GM19397 (cell line): ENCODE data around the gene MMP24.
"Not testable (repeated sequence)": the region's sequence is repeated elsewhere in the genome, so short reads cannot be mapped to it uniquely, and the experiment has no call there.

Source experiments
- ATAC-seq: cut with Tn5 transposase; IDR thresholded peaks from one replicate; pipeline ENCODE4 v1.9.1; 2021; ENCODE audit warnings: mild to moderate bottlenecking, moderate library complexity; ENCODE audit not compliant: unreplicated experiment

The MMP24 gene

DNA sequence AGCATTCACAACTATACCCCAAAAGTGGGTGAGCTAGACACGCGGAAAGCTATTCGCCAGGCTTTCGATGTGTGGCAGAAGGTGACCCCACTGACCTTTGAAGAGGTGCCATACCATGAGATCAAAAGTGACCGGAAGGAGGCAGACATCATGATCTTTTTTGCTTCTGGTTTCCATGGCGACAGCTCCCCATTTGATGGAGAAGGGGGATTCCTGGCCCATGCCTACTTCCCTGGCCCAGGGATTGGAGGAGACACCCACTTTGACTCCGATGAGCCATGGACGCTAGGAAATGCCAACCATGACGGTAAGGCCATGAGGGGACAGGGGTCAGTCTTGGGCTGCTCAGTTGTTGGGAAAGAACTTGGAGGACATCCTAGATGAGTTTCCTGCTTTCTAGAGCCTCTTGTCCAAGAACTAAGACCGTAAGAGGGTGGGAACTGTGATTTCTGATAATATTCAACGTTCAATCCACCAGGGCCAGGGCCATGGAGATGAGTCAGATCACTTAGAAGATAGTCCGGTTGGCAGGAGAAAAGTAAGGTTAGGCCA lies 28.0 kb downstream of the MMP24 start:
- ATAC-seq: no peak

- ATAC-seq: no peak
Measured at GRCh38 chr20:35257175-35257909, 30.9 kb downstream of the MMP24 start.

DNA sequence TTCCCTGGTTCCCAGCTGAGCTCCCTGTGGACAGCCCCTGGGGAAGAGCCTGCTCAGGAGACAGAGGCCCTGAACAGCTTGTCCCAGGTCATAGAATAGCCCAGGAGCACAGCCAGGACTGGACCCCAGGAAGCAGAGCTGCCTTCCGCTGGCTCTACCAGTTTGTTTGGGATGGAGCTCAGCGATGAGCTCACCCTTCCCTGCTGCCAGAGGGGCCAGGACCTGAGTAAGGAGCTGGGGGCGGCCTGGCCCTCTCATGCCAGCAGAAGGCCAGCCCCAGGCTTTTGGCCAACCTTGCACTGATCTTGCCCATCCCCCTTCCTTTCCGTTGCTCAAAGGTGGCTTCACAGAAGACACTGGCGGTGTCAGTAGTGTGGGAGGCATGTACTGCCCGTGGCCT lies 33.9 kb downstream of the MMP24 start:
- ATAC-seq: no peak

- ATAC-seq: not testable (repeated sequence)
Measured at GRCh38 chr20:35262321-35262720, 35.8 kb downstream of the MMP24 start.

GRCh38 chr20:35262731-35263531 lies 36.4 kb downstream of the MMP24 start:
- not testable (repeated sequence) for ATAC-seq

DNA sequence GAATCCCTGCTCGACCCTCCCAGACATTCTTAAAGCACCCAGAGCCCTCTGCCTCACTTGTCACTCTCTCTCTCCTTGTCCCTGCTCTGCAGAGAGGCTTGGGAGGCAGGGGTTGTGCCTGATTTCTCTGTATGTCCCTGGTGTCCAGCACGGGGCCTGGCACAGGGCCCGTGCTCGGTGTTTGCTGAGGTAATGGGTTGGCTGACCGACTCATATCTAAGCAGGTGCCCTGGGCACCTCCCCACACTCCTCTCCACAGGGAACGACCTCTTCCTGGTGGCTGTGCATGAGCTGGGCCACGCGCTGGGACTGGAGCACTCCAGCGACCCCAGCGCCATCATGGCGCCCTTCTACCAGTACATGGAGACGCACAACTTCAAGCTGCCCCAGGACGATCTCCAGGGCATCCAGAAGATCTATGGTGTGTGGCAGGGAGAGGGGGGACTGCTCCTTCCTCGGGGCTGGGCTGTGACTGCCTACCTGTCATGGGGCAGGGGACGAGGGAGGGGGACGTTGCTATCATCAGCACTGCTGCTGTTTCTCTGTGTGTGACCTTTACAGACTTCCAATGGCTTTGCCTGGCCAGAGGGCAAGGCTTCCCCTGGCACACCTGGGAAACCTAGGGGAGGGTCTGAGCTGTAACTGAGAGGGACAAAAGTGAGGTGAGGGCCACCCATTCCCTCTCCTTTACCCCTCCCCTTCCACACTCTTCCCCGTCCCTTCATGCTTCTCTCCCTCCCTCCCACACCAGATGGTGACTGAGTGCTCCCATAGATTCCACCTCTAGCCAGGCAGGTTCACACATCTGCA lies 37.2 kb downstream of the MMP24 start:
- no peak for ATAC-seq

DNA sequence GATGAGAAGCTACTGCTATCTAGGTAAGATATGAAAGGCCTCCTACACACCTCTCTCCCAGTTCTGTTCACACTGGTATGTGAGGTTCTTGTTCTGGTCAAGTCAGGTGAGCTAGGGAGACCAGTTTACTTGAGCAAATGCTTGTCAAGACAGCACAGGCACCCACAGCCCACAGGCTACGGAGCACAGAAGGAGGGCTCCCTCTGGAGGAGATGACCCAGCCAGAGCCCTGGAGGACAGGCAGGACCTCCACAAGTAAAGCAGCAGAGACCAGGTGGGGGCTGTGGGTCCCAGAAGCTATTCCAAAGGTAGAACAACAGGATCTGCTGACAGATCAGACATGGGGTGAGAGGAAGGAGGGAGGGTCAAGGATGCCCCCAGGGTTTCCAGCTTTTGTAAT lies 38.3 kb downstream of the MMP24 start:
- no peak for ATAC-seq

DNA sequence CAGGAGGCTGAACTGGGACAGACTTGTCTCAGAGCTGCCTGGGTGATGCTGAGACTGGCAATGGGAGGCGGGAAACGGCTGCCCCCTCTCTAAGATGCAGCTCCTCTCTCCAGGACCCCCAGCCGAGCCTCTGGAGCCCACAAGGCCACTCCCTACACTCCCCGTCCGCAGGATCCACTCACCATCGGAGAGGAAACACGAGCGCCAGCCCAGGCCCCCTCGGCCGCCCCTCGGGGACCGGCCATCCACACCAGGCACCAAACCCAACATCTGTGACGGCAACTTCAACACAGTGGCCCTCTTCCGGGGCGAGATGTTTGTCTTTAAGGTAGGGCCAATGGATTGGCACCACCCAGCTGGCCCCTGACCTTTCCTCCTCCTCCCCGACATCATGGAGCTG lies 40.6 kb downstream of the MMP24 start:
- ATAC-seq: no peak

- no peak for ATAC-seq
Measured at GRCh38 chr20:35269055-35269781, 42.7 kb downstream of the MMP24 start.

GRCh38 chr20:35270021-35270902 lies 43.8 kb downstream of the MMP24 start:
- no peak for ATAC-seq

DNA sequence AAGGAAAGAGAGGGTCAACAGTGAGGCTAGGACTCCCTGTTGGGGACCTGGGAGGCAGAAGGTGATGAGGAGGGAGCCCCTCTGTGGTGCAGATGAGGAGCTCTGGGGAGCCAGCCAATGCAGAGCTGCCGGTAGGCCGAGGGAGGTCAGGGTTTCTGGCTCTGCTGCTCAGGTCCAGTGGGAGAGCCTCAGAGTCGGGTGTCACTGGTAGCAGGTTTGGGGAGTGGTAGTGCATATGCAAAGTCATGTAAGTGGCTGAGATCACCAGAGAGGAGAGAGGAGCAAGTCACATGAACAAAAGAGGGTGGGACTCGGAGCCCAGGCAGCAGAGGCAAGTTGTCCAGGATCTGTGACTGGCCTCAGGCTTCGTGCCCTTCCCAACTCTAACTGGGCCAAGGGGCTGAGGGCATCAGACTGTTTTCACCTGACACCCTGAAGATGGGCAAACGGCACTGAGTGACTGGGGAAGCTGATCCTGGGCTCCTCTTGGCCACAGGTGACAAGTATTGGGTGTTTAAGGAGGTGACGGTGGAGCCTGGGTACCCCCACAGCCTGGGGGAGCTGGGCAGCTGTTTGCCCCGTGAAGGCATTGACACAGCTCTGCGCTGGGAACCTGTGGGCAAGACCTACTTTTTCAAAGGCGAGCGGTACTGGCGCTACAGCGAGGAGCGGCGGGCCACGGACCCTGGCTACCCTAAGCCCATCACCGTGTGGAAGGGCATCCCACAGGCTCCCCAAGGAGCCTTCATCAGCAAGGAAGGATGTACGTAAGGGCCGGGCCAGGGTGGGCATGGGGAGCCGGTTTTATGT lies 44.8 kb downstream of the MMP24 start:
- ATAC-seq: no peak

- ATAC-seq: no peak
Measured at GRCh38 chr20:35271904-35272303, 45.4 kb downstream of the MMP24 start.

DNA sequence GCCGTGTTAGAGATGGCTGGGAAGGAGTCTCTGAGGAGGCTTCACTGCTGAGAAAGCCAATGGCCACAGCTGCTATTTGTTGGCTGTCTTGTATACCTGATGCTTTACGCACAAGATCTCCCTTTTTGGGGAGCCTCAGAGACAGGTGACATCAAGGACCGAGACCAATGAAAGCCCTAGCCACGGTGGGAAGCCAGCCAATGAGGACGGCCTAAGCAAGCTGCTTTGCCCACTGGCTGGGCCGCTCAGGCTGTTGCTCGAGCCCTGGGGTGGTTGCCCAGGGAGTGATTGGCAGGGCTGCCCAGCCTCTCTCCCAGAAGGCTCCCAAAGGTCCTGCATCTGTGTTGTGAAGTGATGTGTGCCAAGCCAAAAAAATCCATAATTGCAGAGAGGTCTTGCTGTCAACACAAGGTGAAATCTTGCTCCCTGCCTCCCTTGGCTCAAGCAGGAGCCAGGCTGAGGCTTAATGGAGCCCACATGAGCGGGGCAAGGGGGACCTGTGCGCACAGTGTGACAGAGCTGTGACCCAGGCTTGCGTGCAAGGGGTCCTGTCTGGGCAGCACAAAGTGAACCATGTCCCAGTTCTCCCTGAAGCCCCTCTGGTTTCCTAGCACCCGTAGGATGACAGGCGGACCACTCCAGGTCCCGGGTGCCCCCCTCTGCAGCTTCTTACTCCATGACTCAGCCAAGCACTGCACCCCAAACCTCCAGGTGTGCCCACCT lies 47.1 kb downstream of the MMP24 start:
- no peak for ATAC-seq

- ATAC-seq: no peak
Measured at GRCh38 chr20:35274172-35275092, 47.9 kb downstream of the MMP24 start.

- no peak for ATAC-seq
Measured at GRCh38 chr20:35275741-35276251, 49.3 kb downstream of the MMP24 start.

DNA sequence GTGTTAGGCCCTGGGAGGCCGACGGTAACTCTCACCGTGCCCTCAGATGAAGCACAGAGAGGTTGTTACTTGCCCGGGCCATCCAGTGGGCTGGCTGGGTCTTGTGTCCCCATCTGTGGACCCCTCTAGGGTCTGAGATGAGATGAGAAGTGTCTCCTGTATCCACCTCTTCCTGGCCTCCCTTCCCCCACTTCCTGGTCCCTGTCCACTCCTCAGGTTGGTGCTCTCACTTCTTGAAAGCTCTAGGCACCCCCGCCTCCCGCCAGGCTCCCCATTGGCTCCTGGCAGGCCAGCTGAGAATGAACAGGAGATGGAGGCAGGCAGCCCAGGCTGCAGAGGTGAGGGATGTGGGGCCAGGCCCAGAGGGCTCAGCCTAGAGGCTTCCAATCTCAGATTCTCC lies 49.9 kb downstream of the MMP24 start:
- ATAC-seq: no peak

GRCh38 chr20:35277127-35277526 lies 50.6 kb downstream of the MMP24 start:
- no peak for ATAC-seq
